Osteoblast (primary cell): ENCODE results near the gene ITGB1. TPM values are rescaled to one million over a fixed set of nuclear protein-coding genes. Genes with fewer than 3 reads are reported as not detected.

ENCODE experiments used
- DNase-seq: peaks from one replicate; pipeline ENCODE4 v3.0.0; 2011; ENCODE audit warnings: low spot score, mixed read lengths; ENCODE audit not compliant: insufficient read length; ENCODE audit errors: missing footprints
- H2AFZ ChIP-seq: 2 replicates; pipeline ENCODE4 v1.6.0; 2011; ENCODE audit warnings: mild to moderate bottlenecking, low read length
- H3K27ac ChIP-seq: 2 replicates; pipeline ENCODE4 v1.5.1; 2011; ENCODE audit warnings: mild to moderate bottlenecking, low read depth, low read length, moderate library complexity
- H3K27me3 ChIP-seq: 2 replicates; pipeline ENCODE4 v1.6.0; 2012; ENCODE audit warnings: mild to moderate bottlenecking, control low read depth, inconsistent platforms, low read length, moderate library complexity; ENCODE audit not compliant: insufficient read depth
- H3K36me3 ChIP-seq: 2 replicates; pipeline ENCODE4 v1.5.1; 2011; ENCODE audit warnings: mild to moderate bottlenecking, low read length, control low read depth, moderate library complexity; ENCODE audit not compliant: insufficient read depth
- H3K4me1 ChIP-seq: 2 replicates; pipeline ENCODE4 v1.5.1; 2011; ENCODE audit warnings: mild to moderate bottlenecking, low read length, control low read depth, moderate library complexity; ENCODE audit not compliant: insufficient read depth
- H3K4me2 ChIP-seq: 2 replicates; pipeline ENCODE4 v1.6.0; 2011; ENCODE audit warnings: mild to moderate bottlenecking, low read length; ENCODE audit not compliant: insufficient read depth
- H3K4me3 ChIP-seq: fragments of 200-600 bp; sonication (generic); 3 replicates; pipeline ENCODE4 v1.5.1; 2012; ENCODE audit warnings: mild to moderate bottlenecking, low read length, inconsistent platforms; ENCODE audit not compliant: insufficient read depth
- H3K79me2 ChIP-seq: 2 replicates; pipeline ENCODE4 v1.6.0; 2012; ENCODE audit warnings: mild to moderate bottlenecking, low read length, control low read depth, inconsistent platforms; ENCODE audit not compliant: insufficient read depth
- H3K9me3 ChIP-seq: 2 replicates; pipeline ENCODE4 v1.5.1; 2011; ENCODE audit warnings: low read depth, low read length, control low read depth
- H4K20me1 ChIP-seq: 2 replicates; pipeline ENCODE4 v1.6.0; 2012; ENCODE audit warnings: mild to moderate bottlenecking, low read length, control low read depth; ENCODE audit not compliant: insufficient read depth
- total RNA-seq: library from RNA; depleted of rRNA; stranded (reverse); fragments of >200 nt; gene quantifications from 2 replicates; pipeline ENCODE4 v1.2.3, GENCODE V29; 2012
- TF ChIP-seq, protein P1 (sequence below): IDR thresholded peaks from 2 replicates; pipeline ENCODE4 v1.5.1; 2011; ENCODE audit warnings: mild to moderate bottlenecking, low read depth, low read length, moderate library complexity; ENCODE audit errors: extremely low read depth

Gene ITGB1
- total RNA-seq, 1 donor = 1,742 TPM

DNA sequence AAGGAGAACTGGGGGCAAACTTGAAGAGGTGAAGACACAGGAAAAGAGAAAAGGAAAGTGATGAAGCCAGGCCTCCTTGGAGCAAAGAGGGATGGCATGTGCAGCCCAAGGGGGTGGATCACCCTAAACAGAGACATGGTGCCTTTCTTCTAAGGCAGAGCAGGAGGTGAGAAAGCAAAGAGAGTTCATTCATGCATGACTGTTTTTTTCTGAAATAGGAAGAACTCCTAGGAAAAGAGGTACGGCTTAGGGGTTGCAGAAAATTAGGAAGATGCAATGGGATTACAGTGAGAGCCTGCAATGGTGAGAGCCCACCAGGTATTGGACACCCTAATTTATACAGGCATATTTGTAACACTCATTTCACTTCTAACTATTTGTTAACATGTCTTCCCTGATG is 15.9 kb downstream of the ITGB1 start:
- peaks cover 15% of the 10 kb centered on the region for H3K36me3 ChIP-seq
- TF ChIP-seq, protein P1, sequence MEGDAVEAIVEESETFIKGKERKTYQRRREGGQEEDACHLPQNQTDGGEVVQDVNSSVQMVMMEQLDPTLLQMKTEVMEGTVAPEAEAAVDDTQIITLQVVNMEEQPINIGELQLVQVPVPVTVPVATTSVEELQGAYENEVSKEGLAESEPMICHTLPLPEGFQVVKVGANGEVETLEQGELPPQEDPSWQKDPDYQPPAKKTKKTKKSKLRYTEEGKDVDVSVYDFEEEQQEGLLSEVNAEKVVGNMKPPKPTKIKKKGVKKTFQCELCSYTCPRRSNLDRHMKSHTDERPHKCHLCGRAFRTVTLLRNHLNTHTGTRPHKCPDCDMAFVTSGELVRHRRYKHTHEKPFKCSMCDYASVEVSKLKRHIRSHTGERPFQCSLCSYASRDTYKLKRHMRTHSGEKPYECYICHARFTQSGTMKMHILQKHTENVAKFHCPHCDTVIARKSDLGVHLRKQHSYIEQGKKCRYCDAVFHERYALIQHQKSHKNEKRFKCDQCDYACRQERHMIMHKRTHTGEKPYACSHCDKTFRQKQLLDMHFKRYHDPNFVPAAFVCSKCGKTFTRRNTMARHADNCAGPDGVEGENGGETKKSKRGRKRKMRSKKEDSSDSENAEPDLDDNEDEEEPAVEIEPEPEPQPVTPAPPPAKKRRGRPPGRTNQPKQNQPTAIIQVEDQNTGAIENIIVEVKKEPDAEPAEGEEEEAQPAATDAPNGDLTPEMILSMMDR = no peak
- no peak overlapping the region for H2AFZ ChIP-seq
- H3K4me3 ChIP-seq = no peak overlapping the region
- H3K79me2 ChIP-seq = peaks cover 100% of the 10 kb centered on the region
- H3K9me3 ChIP-seq = no peaks in the 10 kb centered on the region
- peaks cover 89% of the 10 kb centered on the region for H4K20me1 ChIP-seq
- peak overlapping the region; percentile 5 for H3K4me2 ChIP-seq
- peaks cover 79% of the 10 kb centered on the region for H3K4me1 ChIP-seq
- H3K27ac ChIP-seq = peak overlapping the region; percentile 35
- DNase-seq = peak; percentile 45
- no peaks in the 10 kb centered on the region for H3K27me3 ChIP-seq

- peaks cover 19% of the 10 kb centered on the region for H3K36me3 ChIP-seq
- no peak overlapping the region for H3K4me3 ChIP-seq
- H4K20me1 ChIP-seq = peaks cover 93% of the 10 kb centered on the region
- no peaks in the 10 kb centered on the region for H3K27me3 ChIP-seq
- no peak overlapping the region for H2AFZ ChIP-seq
- H3K79me2 ChIP-seq = peaks cover 100% of the 10 kb centered on the region
- peaks cover 73% of the 10 kb centered on the region for H3K4me1 ChIP-seq
- peak overlapping the region; percentile 5 for H3K4me2 ChIP-seq
- peak overlapping the region; percentile 35 for H3K27ac ChIP-seq
- no peaks in the 10 kb centered on the region for H3K9me3 ChIP-seq
- TF ChIP-seq, protein P1 = no peak
- no peak for DNase-seq
Observed at GRCh38 chr10:32941357-32941756, 16.7 kb downstream of the ITGB1 start.

- H2AFZ ChIP-seq = no peak overlapping the region
- TF ChIP-seq, protein P1 = no peak
- no peak overlapping the region for H3K4me3 ChIP-seq
- H3K27me3 ChIP-seq = no peaks in the 10 kb centered on the region
- H3K4me2 ChIP-seq = peak overlapping the region; percentile 5
- DNase-seq = peak; percentile 55
- H4K20me1 ChIP-seq = peaks cover 92% of the 10 kb centered on the region
- peaks cover 100% of the 10 kb centered on the region for H3K79me2 ChIP-seq
- peaks cover 69% of the 10 kb centered on the region for H3K4me1 ChIP-seq
- H3K27ac ChIP-seq = peak overlapping the region; percentile 35
- no peaks in the 10 kb centered on the region for H3K9me3 ChIP-seq
- H3K36me3 ChIP-seq = peaks cover 27% of the 10 kb centered on the region
Observed at GRCh38 chr10:32940321-32941301, 17.4 kb downstream of the ITGB1 start.
